Osteoblast (primary cell): ENCODE results near the gene CREB1. TPM values are rescaled to one million over a fixed set of nuclear protein-coding genes. Genes with fewer than 3 reads are reported as not detected.
A peak's percentile ranks its signal among the peaks of the same experiment; 100 is the strongest.

Experiments used
- DNase-seq: peaks from one replicate; pipeline ENCODE4 v3.0.0; 2011; ENCODE audit warnings: low spot score, mixed read lengths; ENCODE audit not compliant: insufficient read length; ENCODE audit errors: missing footprints
- H2AFZ ChIP-seq: 2 replicates; pipeline ENCODE4 v1.6.0; 2011; ENCODE audit warnings: mild to moderate bottlenecking, low read length
- H3K27ac ChIP-seq: 2 replicates; pipeline ENCODE4 v1.5.1; 2011; ENCODE audit warnings: mild to moderate bottlenecking, low read depth, low read length, moderate library complexity
- H3K27me3 ChIP-seq: 2 replicates; pipeline ENCODE4 v1.6.0; 2012; ENCODE audit warnings: mild to moderate bottlenecking, control low read depth, inconsistent platforms, low read length, moderate library complexity; ENCODE audit not compliant: insufficient read depth
- H3K36me3 ChIP-seq: 2 replicates; pipeline ENCODE4 v1.5.1; 2011; ENCODE audit warnings: mild to moderate bottlenecking, low read length, control low read depth, moderate library complexity; ENCODE audit not compliant: insufficient read depth
- H3K4me1 ChIP-seq: 2 replicates; pipeline ENCODE4 v1.5.1; 2011; ENCODE audit warnings: mild to moderate bottlenecking, low read length, control low read depth, moderate library complexity; ENCODE audit not compliant: insufficient read depth
- H3K4me2 ChIP-seq: 2 replicates; pipeline ENCODE4 v1.6.0; 2011; ENCODE audit warnings: mild to moderate bottlenecking, low read length; ENCODE audit not compliant: insufficient read depth
- H3K4me3 ChIP-seq: fragments of 200-600 bp; sonication (generic); 3 replicates; pipeline ENCODE4 v1.5.1; 2012; ENCODE audit warnings: mild to moderate bottlenecking, low read length, inconsistent platforms; ENCODE audit not compliant: insufficient read depth
- H3K79me2 ChIP-seq: 2 replicates; pipeline ENCODE4 v1.6.0; 2012; ENCODE audit warnings: mild to moderate bottlenecking, low read length, control low read depth, inconsistent platforms; ENCODE audit not compliant: insufficient read depth
- H3K9me3 ChIP-seq: 2 replicates; pipeline ENCODE4 v1.5.1; 2011; ENCODE audit warnings: low read depth, low read length, control low read depth
- H4K20me1 ChIP-seq: 2 replicates; pipeline ENCODE4 v1.6.0; 2012; ENCODE audit warnings: mild to moderate bottlenecking, low read length, control low read depth; ENCODE audit not compliant: insufficient read depth
- total RNA-seq: library from RNA; depleted of rRNA; stranded (reverse); fragments of >200 nt; gene quantifications from 2 replicates; pipeline ENCODE4 v1.2.3, GENCODE V29; 2012
- TF ChIP-seq, protein P1 (sequence below): IDR thresholded peaks from 2 replicates; pipeline ENCODE4 v1.5.1; 2011; ENCODE audit warnings: mild to moderate bottlenecking, low read depth, low read length, moderate library complexity; ENCODE audit errors: extremely low read depth

The CREB1 gene
- total RNA-seq, 1 donor: 38.4 TPM

DNA sequence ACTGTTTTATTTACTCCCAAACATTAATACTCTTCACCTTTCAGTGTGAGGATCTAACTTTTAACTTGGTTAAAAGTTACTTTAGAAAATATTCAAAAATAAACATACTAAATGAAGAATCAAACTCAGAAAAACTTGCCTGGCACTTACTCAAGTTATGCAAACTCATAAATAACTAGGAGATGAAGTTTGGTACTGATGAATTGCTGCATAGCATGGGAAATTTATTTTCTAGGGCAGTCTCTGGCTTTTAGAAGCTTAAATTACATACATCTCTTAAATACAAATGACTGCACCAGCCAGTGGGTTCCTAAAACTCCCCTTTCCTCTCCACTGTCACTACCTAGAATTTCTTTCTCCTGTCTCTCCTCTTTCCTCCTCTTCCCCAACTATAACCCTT, 46.7 kb upstream of the CREB1 start:
- no peaks in the 10 kb centered on the region for H3K9me3 ChIP-seq
- H3K4me2 ChIP-seq: no peak overlapping the region
- H3K79me2 ChIP-seq: no peaks in the 10 kb centered on the region
- H3K4me3 ChIP-seq: no peak overlapping the region
- H3K27me3 ChIP-seq: no peaks in the 10 kb centered on the region
- peak overlapping the region; percentile 80 for H3K27ac ChIP-seq
- H3K4me1 ChIP-seq: peaks cover 42% of the 10 kb centered on the region
- DNase-seq: no peak
- H4K20me1 ChIP-seq: no peaks in the 10 kb centered on the region
- TF ChIP-seq, protein P1, sequence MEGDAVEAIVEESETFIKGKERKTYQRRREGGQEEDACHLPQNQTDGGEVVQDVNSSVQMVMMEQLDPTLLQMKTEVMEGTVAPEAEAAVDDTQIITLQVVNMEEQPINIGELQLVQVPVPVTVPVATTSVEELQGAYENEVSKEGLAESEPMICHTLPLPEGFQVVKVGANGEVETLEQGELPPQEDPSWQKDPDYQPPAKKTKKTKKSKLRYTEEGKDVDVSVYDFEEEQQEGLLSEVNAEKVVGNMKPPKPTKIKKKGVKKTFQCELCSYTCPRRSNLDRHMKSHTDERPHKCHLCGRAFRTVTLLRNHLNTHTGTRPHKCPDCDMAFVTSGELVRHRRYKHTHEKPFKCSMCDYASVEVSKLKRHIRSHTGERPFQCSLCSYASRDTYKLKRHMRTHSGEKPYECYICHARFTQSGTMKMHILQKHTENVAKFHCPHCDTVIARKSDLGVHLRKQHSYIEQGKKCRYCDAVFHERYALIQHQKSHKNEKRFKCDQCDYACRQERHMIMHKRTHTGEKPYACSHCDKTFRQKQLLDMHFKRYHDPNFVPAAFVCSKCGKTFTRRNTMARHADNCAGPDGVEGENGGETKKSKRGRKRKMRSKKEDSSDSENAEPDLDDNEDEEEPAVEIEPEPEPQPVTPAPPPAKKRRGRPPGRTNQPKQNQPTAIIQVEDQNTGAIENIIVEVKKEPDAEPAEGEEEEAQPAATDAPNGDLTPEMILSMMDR: no peak
- H2AFZ ChIP-seq: no peak overlapping the region
- H3K36me3 ChIP-seq: no peaks in the 10 kb centered on the region

- peaks cover 46% of the 10 kb centered on the region for H3K4me1 ChIP-seq
- peak overlapping the region; percentile 10 for H3K4me2 ChIP-seq
- no peak for DNase-seq
- H3K27me3 ChIP-seq: no peaks in the 10 kb centered on the region
- TF ChIP-seq, protein P1: no peak
- H3K36me3 ChIP-seq: no peaks in the 10 kb centered on the region
- no peaks in the 10 kb centered on the region for H3K9me3 ChIP-seq
- H2AFZ ChIP-seq: no peak overlapping the region
- H3K27ac ChIP-seq: peak overlapping the region; percentile 80
- no peaks in the 10 kb centered on the region for H4K20me1 ChIP-seq
- no peak overlapping the region for H3K4me3 ChIP-seq
- H3K79me2 ChIP-seq: no peaks in the 10 kb centered on the region
These were observed 46.3 kb upstream of the CREB1 start for GRCh38 chr2:207483477-207483876.

DNA sequence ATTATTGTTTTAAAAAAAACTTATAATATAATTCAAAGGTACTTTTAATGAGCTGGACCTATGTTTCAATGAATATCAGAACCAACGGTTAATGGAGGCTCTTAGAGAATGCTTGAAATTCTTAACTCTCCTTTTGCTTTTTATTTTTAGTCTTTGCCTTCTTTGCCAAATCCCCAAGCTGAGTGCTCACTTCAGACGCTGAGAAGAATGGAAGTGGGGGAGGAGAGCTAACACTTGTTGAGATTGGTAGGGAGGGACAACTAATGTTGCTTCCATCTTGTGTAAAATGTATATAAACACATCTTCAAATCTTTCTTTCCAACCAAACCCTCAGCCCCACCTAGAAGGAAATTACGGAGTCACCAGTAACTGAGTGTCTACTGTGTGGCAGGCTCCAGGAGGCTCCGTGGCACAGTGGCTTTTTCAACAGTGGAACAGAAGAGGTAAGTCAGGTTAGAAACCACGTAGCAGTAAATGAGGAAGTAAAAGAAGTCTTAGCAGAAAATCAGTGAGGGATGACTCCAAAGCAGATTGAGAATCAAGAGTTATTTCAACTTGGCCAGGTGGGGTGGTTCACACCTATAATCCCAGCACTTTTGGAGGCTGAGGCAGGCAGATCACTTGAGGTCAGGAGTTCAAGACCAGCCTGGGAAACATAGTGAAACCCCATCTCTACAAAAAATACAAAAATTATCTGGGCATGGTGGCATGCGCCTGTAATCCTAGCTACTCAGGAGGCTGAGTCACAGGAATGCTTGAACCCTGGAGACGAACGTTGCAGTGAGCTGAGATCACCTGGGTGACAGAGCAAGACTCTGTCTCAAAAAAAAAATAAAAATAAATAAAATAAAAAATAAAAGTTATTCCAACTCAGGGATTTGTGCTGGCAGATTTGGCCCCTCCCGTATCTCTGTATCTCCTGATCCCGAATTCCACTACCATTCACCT, 45.0 kb upstream of the CREB1 start:
- Histone ChIP-seq H3K27ac (peak overlapping the region; percentile 80), H4K20me1 (no peaks in the 10 kb centered on the region), H3K4me1 (peaks cover 42% of the 10 kb centered on the region), H3K4me3 (no peak overlapping the region), H3K9me3 (no peaks in the 10 kb centered on the region), H3K79me2 (no peaks in the 10 kb centered on the region), H3K27me3 (no peaks in the 10 kb centered on the region), H3K4me2 (no peak overlapping the region), H3K36me3 (no peaks in the 10 kb centered on the region), H2AFZ (peak overlapping the region; percentile 17)
- no peak for DNase-seq
- TF ChIP-seq, protein P1: no peak

GRCh38 chr2:207487650-207488311, 42.0 kb upstream of the CREB1 start:
- TF ChIP-seq, protein P1: peak; percentile 51
- Histone ChIP-seq H2AFZ (no peak overlapping the region), H3K36me3 (no peaks in the 10 kb centered on the region), H4K20me1 (no peaks in the 10 kb centered on the region), H3K4me2 (peak overlapping the region; percentile 59), H3K27ac (peak overlapping the region; percentile 67), H3K79me2 (no peaks in the 10 kb centered on the region), H3K27me3 (no peaks in the 10 kb centered on the region), H3K4me3 (no peak overlapping the region), H3K4me1 (peaks cover 40% of the 10 kb centered on the region), H3K9me3 (no peaks in the 10 kb centered on the region)
- DNase-seq: peak; percentile 79
